ENCODE measurements around the gene DNAJC25.

DNA sequence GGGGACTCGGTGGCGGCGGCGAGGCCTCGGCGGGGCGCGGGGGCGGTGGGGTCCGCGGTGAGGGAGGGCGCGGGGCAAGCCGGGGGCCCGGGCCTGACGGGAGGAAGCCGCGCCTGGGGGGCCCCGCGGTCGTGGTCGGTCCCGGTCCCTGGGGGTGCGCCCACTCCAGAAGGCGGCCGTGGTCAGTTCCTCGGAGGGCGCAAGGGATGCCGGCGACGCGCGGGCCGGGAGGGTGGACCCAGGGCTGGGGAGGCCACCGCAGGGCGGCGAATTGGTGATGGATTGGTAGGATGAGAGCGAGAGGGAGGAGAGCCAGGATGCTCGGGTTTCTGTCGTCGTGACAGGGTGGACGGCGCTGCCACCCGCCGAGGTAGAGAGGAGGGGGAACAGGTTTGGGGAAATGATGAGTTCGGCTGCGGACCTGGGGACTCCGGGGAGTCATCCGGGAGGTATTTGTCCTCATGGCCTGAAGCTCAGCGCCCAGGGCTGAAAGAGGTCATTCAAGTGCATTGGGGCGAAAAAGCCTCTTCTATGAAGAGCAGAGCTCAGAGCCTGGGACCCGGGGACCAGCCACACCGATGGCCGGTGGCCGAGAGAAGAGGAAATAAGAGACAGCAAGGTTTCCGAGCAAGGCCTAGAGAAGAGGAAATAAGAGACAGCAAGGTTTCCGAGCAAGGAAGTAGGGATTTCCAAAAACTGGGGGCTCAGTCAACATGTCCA is 30.8 kb downstream of the DNAJC25 start:
- TF ChIP-seq, protein P1, sequence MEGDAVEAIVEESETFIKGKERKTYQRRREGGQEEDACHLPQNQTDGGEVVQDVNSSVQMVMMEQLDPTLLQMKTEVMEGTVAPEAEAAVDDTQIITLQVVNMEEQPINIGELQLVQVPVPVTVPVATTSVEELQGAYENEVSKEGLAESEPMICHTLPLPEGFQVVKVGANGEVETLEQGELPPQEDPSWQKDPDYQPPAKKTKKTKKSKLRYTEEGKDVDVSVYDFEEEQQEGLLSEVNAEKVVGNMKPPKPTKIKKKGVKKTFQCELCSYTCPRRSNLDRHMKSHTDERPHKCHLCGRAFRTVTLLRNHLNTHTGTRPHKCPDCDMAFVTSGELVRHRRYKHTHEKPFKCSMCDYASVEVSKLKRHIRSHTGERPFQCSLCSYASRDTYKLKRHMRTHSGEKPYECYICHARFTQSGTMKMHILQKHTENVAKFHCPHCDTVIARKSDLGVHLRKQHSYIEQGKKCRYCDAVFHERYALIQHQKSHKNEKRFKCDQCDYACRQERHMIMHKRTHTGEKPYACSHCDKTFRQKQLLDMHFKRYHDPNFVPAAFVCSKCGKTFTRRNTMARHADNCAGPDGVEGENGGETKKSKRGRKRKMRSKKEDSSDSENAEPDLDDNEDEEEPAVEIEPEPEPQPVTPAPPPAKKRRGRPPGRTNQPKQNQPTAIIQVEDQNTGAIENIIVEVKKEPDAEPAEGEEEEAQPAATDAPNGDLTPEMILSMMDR (IDR thresholded peaks at IDR 0.05) = no peak
- TF ChIP-seq POLR2A (IDR thresholded peaks at IDR 0.05) = no peak
